Right lobe of liver (tissue), 4 donors: ENCODE results near the gene TRMT44.

ENCODE experiments used
- CTCF ChIP-seq, 4 donors: fragments of 200-600 bp in 3 of 4; fragments of 450-650 bp in 1 of 4; IDR thresholded peaks; one replicate each; pipeline versions ENCODE4 v1.5.1 to v1.8.0; 2016 to 2022; ENCODE audit warnings: antibody characterized with exemption in 4 of 4, mild to moderate bottlenecking in 2 of 4
- POLR2A ChIP-seq: fragments of 450-650 bp; IDR thresholded peaks from one replicate; pipeline ENCODE4 v1.6.1; 2017; ENCODE audit warnings: antibody characterized with exemption, mild to moderate bottlenecking
- donor health status: DM: no; HTN: no; CAD: no.
- donor health status: DM: no; HTN: no; CAD: no.
- donor health status: DM: no; HTN: yes; CAD: no.

GRCh38 chr4:8391071-8391470, 49.5 kb upstream of the TRMT44 start:
- no peak for TF ChIP-seq CTCF (IDR thresholded peaks at IDR 0.05)
- TF ChIP-seq POLR2A = no peak
